Frontal cortex (tissue), 4 donors: ENCODE results near the gene MGME1. TPM values are rescaled to one million over a fixed set of nuclear protein-coding genes. Genes with fewer than 3 reads are reported as not detected.

Experiments
- DNase-seq, 2 donors: peaks; one replicate each; pipeline ENCODE4 v3.0.0; 2012; ENCODE audit warnings: low spot score in 2 of 2
- FAIRE-seq: peaks from 2 replicates; lab custom pipeline; 2012; peaks lifted over from hg19 to GRCh38; lab: Jason Lieb, UNC
- total RNA-seq: library from RNA; depleted of rRNA; stranded (reverse); fragments of >200 nt; gene quantifications from one replicate; pipeline ENCODE4 v1.2.3, GENCODE V29; 2014
- donor health status: control.
- donor health status: control.
- donor health status: control.

The MGME1 gene
- total RNA-seq = 7.3 TPM

GRCh38 chr20:17968366-17969277 is at the start of gene MGME1, which contains the start of gene SNX5:
MGME1 (plus strand) TSS chr20:17969018; CDS start chr20:17969860, 842 bp downstream.
SNX5 (minus strand) TSS chr20:17968794; CDS start chr20:17968425, 369 bp downstream.
- FAIRE-seq = no peak

GRCh38 chr20:17919149-17919548 is 49.7 kb upstream of the MGME1 start:
- FAIRE-seq (no peak), DNase-seq (no peak)

More at GRCh38 chr20:17968366-17969277, at the start of gene MGME1, which contains the start of gene SNX5:
- DNase-seq = peak; percentile 95 to 98

GRCh38 chr20:17921774-17922173 is 47.0 kb upstream of the MGME1 start:
- DNase-seq = no peak
- FAIRE-seq = no peak

- DNase-seq (no peak), FAIRE-seq (no peak)
Observed at GRCh38 chr20:17925141-17925939, 43.5 kb upstream of the MGME1 start.

DNA sequence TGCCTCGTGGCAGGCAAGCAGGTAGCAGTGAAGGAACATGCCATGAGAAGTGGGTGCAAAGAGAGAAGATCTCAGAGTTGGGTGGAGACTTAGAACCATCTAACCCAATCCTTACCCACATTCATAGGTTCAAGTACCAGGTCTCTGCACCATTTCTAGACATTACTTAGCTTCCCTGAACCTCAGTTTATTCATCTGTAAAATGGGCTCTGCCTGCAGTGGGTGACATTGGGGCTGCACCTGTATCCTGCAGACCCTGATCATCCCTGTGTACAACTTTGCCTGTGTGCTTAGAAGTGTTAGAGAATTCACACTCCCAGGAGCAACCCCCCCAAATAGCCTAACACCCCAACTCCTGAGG is 42.9 kb upstream of the MGME1 start:
- no peak for DNase-seq
- no peak for FAIRE-seq

- FAIRE-seq (no peak), DNase-seq (no peak)
Observed at GRCh38 chr20:17928211-17928611, 40.6 kb upstream of the MGME1 start.

DNA sequence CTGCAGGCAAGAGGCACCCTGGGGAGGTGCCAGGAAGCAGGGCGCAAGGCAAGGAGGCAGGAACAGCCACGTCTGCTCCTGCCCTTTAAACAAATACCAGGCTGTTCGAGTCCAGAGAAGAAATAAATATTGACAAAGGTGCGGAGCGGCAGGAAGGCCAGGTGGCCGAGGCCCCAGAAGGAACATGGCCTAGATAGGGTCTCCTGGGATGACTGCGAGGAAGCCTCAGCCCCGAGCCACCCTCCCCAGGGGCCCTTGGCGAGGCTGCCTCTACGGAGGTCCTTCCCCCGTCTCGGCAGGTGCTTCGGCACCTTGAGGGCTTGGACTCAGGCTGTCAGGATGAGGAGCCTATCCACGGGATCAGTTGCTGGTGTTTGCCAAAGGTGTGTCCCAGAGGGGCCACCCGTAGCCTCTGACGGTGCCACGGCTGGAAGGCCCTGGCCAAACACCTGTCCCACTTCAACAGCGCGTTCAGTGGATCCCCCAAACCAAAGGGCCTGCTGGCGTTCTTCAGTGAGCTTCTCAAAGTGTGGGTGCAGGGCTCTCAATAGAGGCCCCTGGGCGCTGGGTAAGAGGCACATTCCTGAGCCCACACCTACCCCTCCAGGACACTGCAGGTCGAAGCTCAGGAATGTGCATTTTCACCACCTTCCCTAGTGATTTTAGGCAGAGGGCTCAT is 40.0 kb upstream of the MGME1 start:
- DNase-seq (no peak), FAIRE-seq (no peak)

DNA sequence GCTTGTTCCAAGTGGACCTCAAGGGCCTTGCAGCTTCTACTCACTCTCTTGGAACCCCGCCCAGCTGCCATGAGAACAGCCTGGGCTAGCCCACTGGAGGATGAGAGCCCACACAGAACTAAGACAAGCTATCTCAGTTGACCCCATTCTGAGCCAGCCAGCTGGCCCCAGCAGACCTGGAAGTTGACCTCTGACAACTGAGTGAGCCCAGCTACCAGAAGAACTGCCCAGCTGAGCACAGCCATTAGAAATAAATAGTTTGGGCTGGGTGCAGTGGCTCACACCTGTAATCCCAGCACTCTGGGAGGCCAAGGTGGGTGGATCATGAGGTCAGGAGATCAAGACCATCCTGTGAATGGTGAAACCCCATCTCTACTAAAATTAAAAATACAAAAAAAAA is 37.3 kb upstream of the MGME1 start:
- no peak for DNase-seq
- FAIRE-seq = no peak

DNA sequence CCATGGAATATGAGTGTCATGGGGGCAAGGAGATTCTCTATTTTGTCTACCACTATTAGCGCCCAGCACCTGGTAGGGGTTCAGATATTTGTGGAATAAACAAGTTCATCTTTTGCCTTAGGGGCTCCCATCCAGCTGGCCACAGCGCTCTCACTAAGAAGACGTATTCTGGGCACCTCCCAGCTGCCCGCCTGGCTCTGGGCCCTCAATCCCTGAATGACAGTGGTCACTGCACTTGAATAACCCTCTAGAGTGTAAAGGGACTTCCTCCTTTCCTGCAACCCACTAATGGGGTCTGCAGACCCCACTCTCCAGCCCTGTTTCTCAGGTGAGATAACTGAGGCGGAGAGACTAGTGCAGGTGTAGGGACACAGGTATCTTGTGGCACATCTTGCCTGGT is 36.4 kb upstream of the MGME1 start:
- FAIRE-seq (no peak), DNase-seq (no peak)

DNA sequence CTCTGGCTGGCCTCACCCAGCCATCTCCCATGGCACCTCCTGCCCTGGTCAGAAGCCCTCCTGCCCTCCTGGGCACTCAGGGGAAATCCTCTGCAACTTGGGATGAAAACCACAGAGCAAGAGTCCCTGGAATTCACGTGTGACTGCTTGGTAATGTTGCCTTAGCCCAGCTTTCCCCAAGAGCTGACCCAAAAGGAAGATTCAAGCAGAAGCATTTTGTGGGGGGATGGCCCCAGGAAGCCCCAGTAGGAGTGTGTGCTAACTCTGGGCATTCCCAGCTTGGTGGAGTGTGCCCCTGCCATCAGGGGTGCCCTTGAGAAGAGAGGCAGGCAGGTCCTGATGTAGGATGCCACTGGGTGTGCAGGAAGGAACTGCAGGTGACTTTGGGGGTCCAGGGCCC is 35.7 kb upstream of the MGME1 start:
- no peak for FAIRE-seq
- no peak for DNase-seq

GRCh38 chr20:17933711-17934110 is 35.1 kb upstream of the MGME1 start:
- FAIRE-seq (no peak), DNase-seq (no peak)

- no peak for FAIRE-seq
- no peak for DNase-seq
Observed at GRCh38 chr20:17934141-17934862, 34.5 kb upstream of the MGME1 start.

- FAIRE-seq (no peak), DNase-seq (no peak)
Observed at GRCh38 chr20:17935186-17935585, 33.6 kb upstream of the MGME1 start.

- no peak for FAIRE-seq
- DNase-seq = no peak
Observed at GRCh38 chr20:17935761-17936160, 33.1 kb upstream of the MGME1 start.

DNA sequence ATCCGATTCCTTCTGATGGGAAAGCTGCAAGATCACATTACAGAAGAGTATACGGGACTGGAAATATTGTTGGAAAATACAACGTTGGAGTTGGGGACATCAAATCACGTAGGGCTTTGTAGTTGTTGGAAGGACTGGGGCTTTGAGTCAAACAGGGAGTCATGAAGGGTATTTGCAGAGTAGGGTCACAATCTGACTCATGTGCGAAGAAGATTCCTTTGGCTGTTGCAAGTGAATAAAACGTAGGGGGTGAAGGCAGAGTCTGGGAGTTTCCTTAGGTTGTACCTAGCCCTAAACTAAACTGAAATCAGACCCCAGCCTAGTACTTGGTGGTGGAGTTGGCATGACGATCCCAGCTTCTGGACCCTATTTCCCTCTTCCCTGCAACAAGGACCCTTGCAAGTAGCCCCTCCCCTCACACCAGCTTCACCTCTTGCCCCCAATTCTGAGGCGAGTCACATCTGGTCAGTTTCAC is 32.5 kb upstream of the MGME1 start:
- DNase-seq = no peak
- no peak for FAIRE-seq

DNA sequence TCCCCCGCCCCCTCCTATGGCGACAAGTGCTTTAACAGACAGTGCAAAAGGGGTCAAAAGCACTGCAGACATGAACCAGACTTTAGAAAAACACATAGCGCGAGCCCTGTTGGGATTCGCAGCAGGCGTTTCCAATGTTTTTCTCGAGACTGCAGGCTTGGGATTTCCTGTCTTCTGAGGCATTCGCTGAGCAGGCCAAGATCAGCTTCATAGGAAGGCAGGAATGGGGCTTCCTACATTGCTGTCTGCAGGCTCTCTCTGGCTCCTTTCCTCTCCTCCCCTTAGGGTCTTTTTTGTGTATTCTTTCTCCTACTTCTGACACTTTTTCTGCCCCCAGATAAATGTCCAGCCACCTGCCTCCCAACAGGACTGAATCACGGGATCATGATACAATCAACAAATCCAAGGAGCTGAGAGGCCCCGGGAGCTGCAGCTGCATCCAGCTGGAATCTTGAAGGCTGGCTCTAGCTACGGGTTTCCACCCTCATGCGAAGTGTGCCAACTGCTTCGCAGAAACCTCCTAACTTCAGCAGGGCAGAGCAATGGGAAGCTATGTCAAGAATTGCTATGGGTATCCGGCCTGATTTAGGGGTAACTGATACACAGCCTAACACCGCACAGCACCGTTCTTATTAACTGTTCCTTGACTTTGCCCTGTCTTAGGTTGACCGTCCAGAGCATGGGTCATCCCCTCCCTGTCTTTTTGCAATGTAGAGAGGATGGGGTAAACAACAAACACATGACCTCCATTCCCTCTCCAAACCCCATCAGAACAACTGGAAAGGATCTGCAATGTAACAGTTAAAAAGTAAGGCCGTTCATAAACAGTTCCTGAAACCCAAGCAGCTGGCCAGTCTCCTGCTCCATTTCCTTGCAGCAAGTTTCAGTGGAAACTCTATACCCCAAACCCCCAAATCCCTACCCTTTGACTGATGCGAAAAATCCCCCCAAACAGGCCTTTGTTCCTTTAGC is 31.8 kb upstream of the MGME1 start:
- FAIRE-seq (no peak), DNase-seq (peak in 1 of 2 donors; percentile 35)

DNA sequence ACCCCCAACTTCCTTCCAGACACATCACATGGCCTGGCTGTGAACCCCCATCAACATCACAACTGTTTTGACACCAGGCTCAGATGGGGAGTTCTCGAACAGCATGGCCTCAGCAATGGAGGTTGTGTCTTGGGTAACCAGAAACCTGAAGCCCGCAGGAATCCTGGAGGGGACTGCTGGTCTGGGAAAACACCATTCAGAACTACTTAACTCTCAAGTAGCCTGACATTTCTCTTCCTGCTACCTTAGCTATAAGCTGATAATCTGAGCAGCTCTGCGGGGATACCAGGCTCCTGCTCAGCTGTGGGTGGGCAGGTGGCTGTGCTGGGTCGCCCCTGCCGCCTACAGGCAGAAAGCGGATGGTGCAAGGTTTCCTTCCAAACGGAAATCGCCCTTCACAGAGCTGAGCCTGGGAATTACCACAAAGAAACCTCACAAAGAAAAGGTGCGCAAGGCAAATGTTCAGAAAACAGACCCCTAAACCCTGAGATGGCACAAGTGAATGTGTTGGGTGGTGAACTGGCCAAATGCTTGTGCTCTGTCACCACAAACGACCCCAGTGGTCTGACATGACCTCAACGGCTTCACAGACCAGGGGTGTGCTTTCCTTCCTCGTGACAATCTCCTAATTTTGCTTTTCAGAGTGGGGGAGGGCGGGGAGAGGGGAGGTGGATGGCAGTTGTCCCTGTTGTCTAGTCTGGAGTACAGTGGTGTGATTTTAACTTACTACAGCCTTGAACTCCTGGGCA is 29.8 kb upstream of the MGME1 start:
- no peak for FAIRE-seq
- peak in 1 of 2 donors; percentile 67 for DNase-seq
